Coronary artery (tissue), 2 donors: ENCODE results near the gene STEAP3.

ENCODE experiments used
- DNase-seq: peaks from one replicate; pipeline ENCODE4 v3.0.0-alpha.2; 2017; ENCODE audit warnings: low spot score
- H3K27ac ChIP-seq, 2 donors: fragments of 200-600 bp; sonication (generic); one replicate each; pipeline ENCODE4 v1.5.1; 2016 to 2019
- H3K4me3 ChIP-seq: fragments of 200-600 bp; sonication (generic); 2 replicates; pipeline ENCODE4 v1.5.1; 2016; ENCODE audit warnings: mild to moderate bottlenecking, moderate library complexity
- CTCF ChIP-seq: fragments of 200-600 bp; sonication (generic); IDR thresholded peaks from one replicate; pipeline ENCODE4 v1.5.1; 2019; ENCODE audit warnings: antibody characterized with exemption

Gene STEAP3

GRCh38 chr2:119307419-119308140 lies 83.9 kb downstream of the STEAP3 start:
- no peak for TF ChIP-seq CTCF
- no peak overlapping the region for H3K4me3 ChIP-seq
- no peak for DNase-seq
- no peak overlapping the region for H3K27ac ChIP-seq

DNA sequence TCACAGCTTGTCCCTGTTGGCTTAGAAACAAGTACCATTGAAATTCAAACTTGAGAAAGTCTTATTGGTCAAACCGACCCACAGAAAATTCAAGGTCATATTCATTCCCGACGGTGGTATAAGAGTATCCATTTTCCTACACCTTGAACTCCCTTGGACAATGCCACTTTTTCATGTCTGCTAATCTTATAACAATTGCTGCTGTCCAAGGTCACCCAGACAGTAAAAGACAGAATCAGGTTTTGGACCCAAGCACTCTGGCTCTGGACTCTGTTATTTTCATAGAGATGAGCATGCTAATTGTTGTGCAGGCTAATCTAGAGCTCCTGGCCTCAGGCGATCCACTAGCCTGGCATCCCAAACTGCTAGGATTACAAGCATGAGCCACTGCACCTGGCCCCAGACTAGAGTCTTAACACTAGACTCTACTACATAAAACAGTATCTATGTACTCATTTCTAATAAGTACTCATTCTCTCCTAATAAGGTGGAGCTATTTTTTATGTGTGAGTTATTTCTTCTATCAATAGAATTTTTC lies 85.2 kb downstream of the STEAP3 start:
- no peak for TF ChIP-seq CTCF
- Histone ChIP-seq H3K27ac (no peak overlapping the region), H3K4me3 (no peak overlapping the region)
- DNase-seq: no peak

GRCh38 chr2:119311371-119311770 lies 87.7 kb downstream of the STEAP3 start:
- no peak overlapping the region for H3K4me3 ChIP-seq
- no peak overlapping the region for H3K27ac ChIP-seq
- DNase-seq: no peak
- no peak for TF ChIP-seq CTCF

DNA sequence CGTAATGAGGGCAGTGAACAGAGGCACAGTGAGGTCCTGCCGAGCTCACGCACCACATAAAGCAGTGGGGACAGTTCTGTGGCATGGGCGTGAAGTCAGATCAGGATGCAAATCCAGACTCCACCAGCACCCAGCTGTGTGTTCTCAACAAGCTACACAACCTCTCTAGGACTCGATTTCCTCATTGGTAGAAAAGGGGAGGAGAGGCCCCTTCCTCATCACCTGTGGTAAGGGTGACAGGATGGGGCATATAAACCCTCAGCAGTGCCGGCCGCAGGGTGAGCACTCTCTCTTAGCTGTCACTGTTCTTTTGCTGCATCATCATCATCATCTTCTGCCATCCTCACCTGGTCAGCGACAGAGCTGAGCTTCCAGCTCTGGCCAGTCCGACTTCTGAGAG lies 88.2 kb downstream of the STEAP3 start:
- Histone ChIP-seq H3K27ac (no peak overlapping the region), H3K4me3 (no peak overlapping the region)
- DNase-seq: no peak
- no peak for TF ChIP-seq CTCF
